OCI-LY1 (cell line): ENCODE results near the gene RHOT1.

Source experiments
- H2AFZ ChIP-seq: fragments of 200-600 bp; sonication (generic), shearing (Covaris generic); 2 replicates; pipeline ENCODE4 v1.6.0; 2014; ENCODE audit warnings: antibody characterized with exemption, mild to moderate bottlenecking, low read length
- H3F3A ChIP-seq: fragments of 200-600 bp; sonication (generic), shearing (Covaris generic); 2 replicates; pipeline ENCODE4 v1.6.0; 2014; ENCODE audit warnings: mild to moderate bottlenecking, antibody characterized with exemption, low read length, moderate library complexity; ENCODE audit not compliant: insufficient read depth
- H3K27ac ChIP-seq: fragments of 200-600 bp; sonication (generic); 2 replicates; pipeline ENCODE4 v1.5.1; 2014; ENCODE audit warnings: low read length, mixed run types, mild to moderate bottlenecking, low read depth; ENCODE audit not compliant: poor library complexity, severe bottlenecking
- H3K27me3 ChIP-seq: fragments of 200-600 bp; sonication (generic); 2 replicates; pipeline ENCODE4 v1.6.0; 2014; ENCODE audit warnings: antibody characterized with exemption, mild to moderate bottlenecking, low read length, moderate library complexity; ENCODE audit not compliant: insufficient read depth
- H3K36me3 ChIP-seq: fragments of 200-600 bp; sonication (generic); 2 replicates; pipeline ENCODE4 v1.6.1; 2014; ENCODE audit warnings: mild to moderate bottlenecking, antibody characterized with exemption, low read length, moderate library complexity, mixed read lengths; ENCODE audit not compliant: insufficient read depth
- H3K4me1 ChIP-seq: fragments of 200-600 bp; sonication (generic); 2 replicates; pipeline ENCODE4 v1.5.1; 2014; ENCODE audit warnings: mild to moderate bottlenecking, low read length, moderate library complexity; ENCODE audit not compliant: insufficient read depth, severe bottlenecking
- H3K4me2 ChIP-seq: fragments of 200-600 bp; sonication (generic), shearing (Covaris generic); 2 replicates; pipeline ENCODE4 v1.6.1; 2014; ENCODE audit warnings: low read length
- H3K4me3 ChIP-seq: fragments of 200-600 bp; sonication (generic); 2 replicates; pipeline ENCODE4 v1.5.1; 2014; ENCODE audit warnings: low read length, low read depth, mild to moderate bottlenecking, mixed read lengths; ENCODE audit not compliant: poor library complexity, severe bottlenecking
- H3K79me2 ChIP-seq: fragments of 200-600 bp; shearing (Covaris generic); 2 replicates; pipeline ENCODE4 v1.6.1; 2016; ENCODE audit warnings: mixed run types, low read length, mixed read lengths; ENCODE audit not compliant: insufficient read depth
- H3K9ac ChIP-seq: fragments of 200-600 bp; sonication (generic), shearing (Covaris generic); 2 replicates; pipeline ENCODE4 v1.6.1; 2014; ENCODE audit warnings: mild to moderate bottlenecking, low read length, mixed read lengths
- H3K9me2 ChIP-seq: fragments of 200-600 bp; sonication (generic), shearing (Covaris generic); 2 replicates; pipeline ENCODE4 v1.6.1; 2014; ENCODE audit warnings: low read depth, mild to moderate bottlenecking, low read length, mixed read lengths
- H3K9me3 ChIP-seq: fragments of 200-600 bp; shearing (Covaris generic); 2 replicates; pipeline ENCODE4 v1.6.1; 2014; ENCODE audit warnings: low read length, mixed read lengths
- H4K20me1 ChIP-seq: fragments of 200-600 bp; sonication (generic), shearing (Covaris generic); 2 replicates; pipeline ENCODE4 v1.6.0; 2016; ENCODE audit warnings: mild to moderate bottlenecking, low read length; ENCODE audit not compliant: insufficient read depth
- CTCF ChIP-seq: fragments of 200-600 bp; sonication (generic), shearing (Covaris generic); IDR thresholded peaks from 2 replicates; pipeline ENCODE4 v1.5.1; 2017; ENCODE audit warnings: mild to moderate bottlenecking, antibody characterized with exemption, low read length, moderate library complexity, mixed read lengths
- EZH2 ChIP-seq: fragments of 200-600 bp; sonication (generic), shearing (Covaris generic); IDR thresholded peaks from 2 replicates; pipeline ENCODE4 v1.8.0; 2017; ENCODE audit warnings: borderline replicate concordance, mixed run types, mild to moderate bottlenecking, antibody characterized with exemption, low read length, moderate library complexity, mixed read lengths

Gene RHOT1

GRCh38 chr17:32274643-32275042 is 132.3 kb downstream of the RHOT1 start:
- Histone ChIP-seq H3K79me2 (no peaks in the 10 kb centered on the region), H3K9me2 (no peaks in the 10 kb centered on the region), H2AFZ (no peak overlapping the region), H4K20me1 (no peaks in the 10 kb centered on the region), H3K9ac (no peak overlapping the region), H3F3A (no peaks in the 10 kb centered on the region), H3K9me3 (no peaks in the 10 kb centered on the region), H3K4me1 (no peaks in the 10 kb centered on the region), H3K27ac (no peak overlapping the region), H3K4me3 (no peak overlapping the region), H3K36me3 (no peaks in the 10 kb centered on the region), H3K27me3 (0 out of 2 replicates have a peak, but pooled peaks cover 7% of the 10 kb centered on the region), H3K4me2 (no peak overlapping the region)
- TF ChIP-seq CTCF (no peak), EZH2 (no peak)
